NCI-H1048 (cell line): ENCODE results near the gene SUPT20HL1.
"Not testable (repeated sequence)": the region's sequence is repeated elsewhere in the genome, so short reads cannot be mapped to it uniquely, and the experiment has no call there.

ENCODE experiments used
- DNase-seq: peaks from one replicate; lab custom pipeline; 2025; lab: John Stamatoyannopoulos, UW

The SUPT20HL1 gene

GRCh38 chrX:24360272-24360671 lies at the start of gene SUPT20HL1:
Gene SUPT20HL1 (plus strand): TSS chrX:24360639. CDS start chrX:24362761, 2,122 bp downstream.
- no peak for DNase-seq

GRCh38 chrX:24310916-24311315 lies 49.5 kb upstream of the SUPT20HL1 start:
- not testable (repeated sequence) for DNase-seq

- not testable (repeated sequence) for DNase-seq
Observed at GRCh38 chrX:24311507-24312248, 48.8 kb upstream of the SUPT20HL1 start.

GRCh38 chrX:24312249-24312607 lies 48.2 kb upstream of the SUPT20HL1 start:
- not testable (repeated sequence) for DNase-seq

GRCh38 chrX:24314019-24314635 lies 46.3 kb upstream of the SUPT20HL1 start, which contains the start of gene SUPT20HL2:
Gene SUPT20HL2 (minus strand): TSS chrX:24314069. CDS start chrX:24313315, 754 bp downstream.
- DNase-seq, result no peak

GRCh38 chrX:24316111-24316510 lies 44.3 kb upstream of the SUPT20HL1 start:
- no peak for DNase-seq

- no peak for DNase-seq
Observed at GRCh38 chrX:24317567-24317966, 42.9 kb upstream of the SUPT20HL1 start.

- no peak for DNase-seq
Observed at GRCh38 chrX:24321741-24322395, 38.6 kb upstream of the SUPT20HL1 start.

- DNase-seq, result no peak
Observed at GRCh38 chrX:24325231-24325630, 35.2 kb upstream of the SUPT20HL1 start.

- DNase-seq, result no peak
Observed at GRCh38 chrX:24332878-24333277, 27.6 kb upstream of the SUPT20HL1 start.

GRCh38 chrX:24333371-24333770 lies 27.1 kb upstream of the SUPT20HL1 start:
- DNase-seq, result no peak

- DNase-seq, result no peak
Observed at GRCh38 chrX:24334461-24334860, 26.0 kb upstream of the SUPT20HL1 start.

GRCh38 chrX:24335871-24336270 lies 24.6 kb upstream of the SUPT20HL1 start:
- DNase-seq, result no peak

GRCh38 chrX:24339911-24340310 lies 20.5 kb upstream of the SUPT20HL1 start:
- DNase-seq, result no peak

- no peak for DNase-seq
Observed at GRCh38 chrX:24340501-24340900, 19.9 kb upstream of the SUPT20HL1 start.

GRCh38 chrX:24341795-24342194 lies 18.6 kb upstream of the SUPT20HL1 start:
- DNase-seq, result no peak

GRCh38 chrX:24343719-24344118 lies 16.7 kb upstream of the SUPT20HL1 start:
- DNase-seq, result no peak

GRCh38 chrX:24347881-24348280 lies 12.6 kb upstream of the SUPT20HL1 start:
- DNase-seq, result no peak

GRCh38 chrX:24350217-24350616 lies 10.2 kb upstream of the SUPT20HL1 start:
- DNase-seq, result no peak

GRCh38 chrX:24355095-24355494 lies 5.3 kb upstream of the SUPT20HL1 start:
- no peak for DNase-seq

GRCh38 chrX:24357106-24357505 lies 3.3 kb upstream of the SUPT20HL1 start:
- DNase-seq, result no peak

- DNase-seq, result not testable (repeated sequence)
Observed at GRCh38 chrX:24362089-24362745, 1.8 kb downstream of the SUPT20HL1 start.
